Body of pancreas (tissue), 4 donors: ENCODE measurements around the gene URB2.
"Not testable (repeated sequence)": the region's sequence is repeated elsewhere in the genome, so short reads cannot be mapped to it uniquely, and the experiment has no call there.

ENCODE experiments used
- CTCF ChIP-seq, 7 experiments: fragments of 450-650 bp in 4 of 7; fragments of 200-600 bp in 3 of 7; sonication (generic) in 3 of 7; IDR thresholded peaks; one replicate each; pipeline ENCODE4 v1.5.1; 2016 to 2019; ENCODE audit warnings: antibody characterized with exemption in 7 of 7
- POLR2A ChIP-seq, 3 donors: fragments of 450-650 bp; IDR thresholded peaks; one replicate each; pipeline ENCODE4 v1.6.1; 2016; ENCODE audit warnings: antibody characterized with exemption in 3 of 3, mild to moderate bottlenecking in 2 of 3

GRCh38 chr1:229595876-229596275, 30.2 kb upstream of the URB2 start:
- not testable (repeated sequence) for TF ChIP-seq POLR2A, CTCF (IDR thresholded peaks at IDR 0.05)
